A673 (cell line): ENCODE measurements around the gene SHCBP1. TPM values are rescaled to one million over a fixed set of nuclear protein-coding genes. Genes with fewer than 3 reads are reported as not detected.

Experiments used
- BruUV-seq: library from RNA; stranded (reverse); fragments of 400-500 nt; replicated peaks from 2 replicates; lab custom pipeline; 2021; lab: Mats Ljungman, UMichigan
- CTCF ChIA-PET: fragments of 300-600 bp; sonication (Branson Sonifier 250); formaldehyde crosslinking; loops from one replicate; lab custom pipeline; 2022; ENCODE audit warnings: antibody characterized with exemption; lab: Charles Lee
- POLR2A ChIA-PET: fragments of 300-600 bp; sonication (Branson Sonifier 250); formaldehyde crosslinking; loops from one replicate; lab custom pipeline; 2022; ENCODE audit warnings: antibody characterized with exemption; ENCODE audit not compliant: low non-redundant PET; lab: Charles Lee
- DNase-seq: peaks from one replicate; pipeline ENCODE4 v3.0.0-alpha.2; 2015; ENCODE audit warnings: low spot score
- H3K27ac ChIP-seq: fragments of 200-600 bp; sonication (generic); 2 replicates; pipeline ENCODE4 v1.5.1; 2016; ENCODE audit warnings: mixed run types, low read depth, mild to moderate bottlenecking, mixed read lengths, antibody characterized with exemption, low read length; ENCODE audit not compliant: poor library complexity, severe bottlenecking
- H3K27me3 ChIP-seq: fragments of 200-600 bp; sonication (generic); replicated peaks from 2 replicates; pipeline ENCODE4 v1.6.1; 2017; ENCODE audit warnings: mixed run types, low read depth, mild to moderate bottlenecking, mixed read lengths, antibody characterized with exemption, low read length; ENCODE audit not compliant: insufficient read depth, poor library complexity
- H3K36me3 ChIP-seq: fragments of 200-600 bp; sonication (generic); 2 replicates; pipeline ENCODE4 v1.6.1; 2016; ENCODE audit warnings: mixed run types, mild to moderate bottlenecking, mixed read lengths, antibody characterized with exemption, low read length; ENCODE audit not compliant: insufficient read depth, poor library complexity, severe bottlenecking
- H3K4me1 ChIP-seq: fragments of 200-600 bp; sonication (generic); 2 replicates; pipeline ENCODE4 v1.6.1; 2017; ENCODE audit warnings: mixed run types, mild to moderate bottlenecking, mixed read lengths, antibody characterized with exemption, low read length; ENCODE audit not compliant: insufficient read depth, poor library complexity, severe bottlenecking
- H3K4me3 ChIP-seq: fragments of 200-600 bp; sonication (generic); 2 replicates; pipeline ENCODE4 v1.5.1; 2016; ENCODE audit warnings: low read depth, mixed run types, mild to moderate bottlenecking, mixed read lengths, low read length; ENCODE audit not compliant: poor library complexity, severe bottlenecking
- H3K9me3 ChIP-seq: fragments of 200-600 bp; sonication (generic); 2 replicates; pipeline ENCODE4 v1.6.1; 2016; ENCODE audit warnings: mixed run types, low read depth, mild to moderate bottlenecking, mixed read lengths, antibody characterized with exemption, low read length; ENCODE audit not compliant: poor library complexity, severe bottlenecking
- EZH2 ChIP-seq: fragments of 200-600 bp; sonication (generic); IDR thresholded peaks from 2 replicates; pipeline ENCODE4 v1.6.1; 2017; ENCODE audit warnings: borderline replicate concordance, low read depth, mild to moderate bottlenecking, mixed read lengths, antibody characterized with exemption, low read length; ENCODE audit not compliant: poor library complexity, severe bottlenecking
- intact Hi-C: fragments of 100-400 bp; cut with micrococcal nuclease; formaldehyde crosslinking; loops from one replicate; pipeline ENCODE4 v1.10.0; 2022; ENCODE audit not compliant: unreplicated experiment
- total RNA-seq: library from RNA; stranded (reverse); gene quantifications from 2 replicates; pipeline ENCODE4 v1.2.3, GENCODE V29; 2021
- TF ChIP-seq, protein P1 (sequence below): fragments of 300-800, 200-600 bp; sonication (generic); conservative IDR thresholded peaks from 2 replicates; pipeline ENCODE4 v1.5.1; 2017; ENCODE audit warnings: low read depth, mild to moderate bottlenecking, antibody characterized with exemption, low read length, moderate library complexity, mixed read lengths

SHCBP1 gene
- total RNA-seq, 1 experiment from 2014 or later, result 46.5 TPM

DNA sequence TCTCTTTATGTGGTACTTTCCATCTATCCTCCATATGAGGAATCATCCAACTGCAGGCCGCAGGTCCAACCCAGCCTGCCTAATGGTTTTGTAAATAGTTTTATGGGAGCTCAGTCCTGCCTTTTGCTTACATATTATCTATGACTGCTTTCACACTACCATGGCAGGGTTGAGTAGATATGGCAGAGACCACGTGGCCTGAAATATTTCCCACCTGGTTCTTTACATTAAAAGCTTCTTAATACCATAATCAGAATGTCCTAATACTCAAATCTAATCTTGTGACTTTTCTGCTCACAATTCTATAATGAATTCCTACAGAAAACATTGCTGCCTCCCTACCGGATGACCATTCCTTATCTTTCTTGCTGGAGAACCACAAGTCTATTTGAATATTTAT lies 71.7 kb downstream of the SHCBP1 start:
- no TSS peak for BruUV-seq
- ChIA-PET POLR2A (no interaction called here), CTCF (no interaction called here)
- H3K9me3 ChIP-seq, result no peaks in the 10 kb centered on the region
- no peaks in the 10 kb centered on the region for H3K36me3 ChIP-seq
- H3K4me3 ChIP-seq, result no peak overlapping the region
- intact Hi-C loops, result no loop called here
- no peak overlapping the region for H3K27ac ChIP-seq
- H3K4me1 ChIP-seq, result no peaks in the 10 kb centered on the region
- TF ChIP-seq, protein P1, sequence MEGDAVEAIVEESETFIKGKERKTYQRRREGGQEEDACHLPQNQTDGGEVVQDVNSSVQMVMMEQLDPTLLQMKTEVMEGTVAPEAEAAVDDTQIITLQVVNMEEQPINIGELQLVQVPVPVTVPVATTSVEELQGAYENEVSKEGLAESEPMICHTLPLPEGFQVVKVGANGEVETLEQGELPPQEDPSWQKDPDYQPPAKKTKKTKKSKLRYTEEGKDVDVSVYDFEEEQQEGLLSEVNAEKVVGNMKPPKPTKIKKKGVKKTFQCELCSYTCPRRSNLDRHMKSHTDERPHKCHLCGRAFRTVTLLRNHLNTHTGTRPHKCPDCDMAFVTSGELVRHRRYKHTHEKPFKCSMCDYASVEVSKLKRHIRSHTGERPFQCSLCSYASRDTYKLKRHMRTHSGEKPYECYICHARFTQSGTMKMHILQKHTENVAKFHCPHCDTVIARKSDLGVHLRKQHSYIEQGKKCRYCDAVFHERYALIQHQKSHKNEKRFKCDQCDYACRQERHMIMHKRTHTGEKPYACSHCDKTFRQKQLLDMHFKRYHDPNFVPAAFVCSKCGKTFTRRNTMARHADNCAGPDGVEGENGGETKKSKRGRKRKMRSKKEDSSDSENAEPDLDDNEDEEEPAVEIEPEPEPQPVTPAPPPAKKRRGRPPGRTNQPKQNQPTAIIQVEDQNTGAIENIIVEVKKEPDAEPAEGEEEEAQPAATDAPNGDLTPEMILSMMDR, result no peak
- no peak for TF ChIP-seq EZH2
- DNase-seq, result no peak
- no peaks in the 10 kb centered on the region for H3K27me3 ChIP-seq

Other genes starting within 250 kb of the SHCBP1 start
- gene VPS35, start 67.8 kb upstream of the SHCBP1 start, total RNA-seq, result 94.6 and 99.0 TPM in 2 replicates
- 86.2 and 95.1 TPM in 2 replicates for gene ORC6, start 68.3 kb upstream of the SHCBP1 start, total RNA-seq
- 0.77 and 1.0 TPM in 2 replicates for gene MYLK3, start 127.0 kb upstream of the SHCBP1 start, total RNA-seq
- gene C16orf87, start 209.8 kb upstream of the SHCBP1 start, total RNA-seq, result 27.1 and 30.5 TPM in 2 replicates